Neuronal stem cell (in vitro differentiated cells): ENCODE data around the gene ITPA.
A peak's percentile ranks its signal among the peaks of the same experiment; 100 is the strongest.

ENCODE experiments used
- DNase-seq: peaks from one replicate; pipeline ENCODE4 v3.0.0-alpha.2; 2013; ENCODE audit warnings: low spot score
- H2AFZ ChIP-seq: one replicate; pipeline ENCODE4 v1.6.1; 2013; ENCODE audit warnings: mild to moderate bottlenecking, low read length, inconsistent platforms
- H2AK5ac ChIP-seq: 2 replicates; pipeline ENCODE4 v1.6.1; 2013; ENCODE audit warnings: low read depth, mild to moderate bottlenecking, inconsistent platforms, low read length, moderate library complexity, mixed read lengths
- H2BK120ac ChIP-seq: 2 replicates; pipeline ENCODE4 v1.6.1; 2013; ENCODE audit warnings: low read depth, mild to moderate bottlenecking, inconsistent platforms, low read length, moderate library complexity, mixed read lengths
- H2BK12ac ChIP-seq: one replicate; pipeline ENCODE4 v1.6.1; 2013; ENCODE audit warnings: low read length, inconsistent platforms
- H2BK15ac ChIP-seq: 2 replicates; pipeline ENCODE4 v1.6.1; 2013; ENCODE audit warnings: mild to moderate bottlenecking, low read length, inconsistent platforms, mixed read lengths
- H2BK5ac ChIP-seq: one replicate; pipeline ENCODE4 v1.6.1; 2013; ENCODE audit warnings: inconsistent platforms, mild to moderate bottlenecking, low read length, moderate library complexity
- H3K14ac ChIP-seq: one replicate; pipeline ENCODE4 v1.6.1; 2013; ENCODE audit warnings: low read length, inconsistent platforms
- H3K18ac ChIP-seq: 2 replicates; pipeline ENCODE4 v1.6.1; 2013; ENCODE audit warnings: low read length, inconsistent platforms
- H3K23ac ChIP-seq: 2 replicates; pipeline ENCODE4 v1.6.1; 2013; ENCODE audit warnings: low read depth, mild to moderate bottlenecking, mixed read lengths, low read length, inconsistent platforms; ENCODE audit not compliant: poor library complexity
- H3K27ac ChIP-seq: replicated peaks from 3 replicates; pipeline ENCODE4 v1.5.1; 2013; ENCODE audit warnings: low read length, inconsistent platforms
- H3K27me3 ChIP-seq, 3 experiments: 2 replicates each; pipeline ENCODE4 v1.6.1; 2013; ENCODE audit warnings: low read length in 3 of 3, mild to moderate bottlenecking in 2 of 3, inconsistent platforms in 1 of 3, low read depth in 1 of 3, mixed read lengths in 1 of 3, moderate library complexity in 1 of 3; ENCODE audit not compliant: control insufficient read depth in 3 of 3, insufficient read depth in 3 of 3
- H3K36me3 ChIP-seq, 2 donors: replicated peaks in 1 of 2; 2 replicates each; pipeline ENCODE4 v1.6.1; 2013; ENCODE audit warnings: low read length in 2 of 2; ENCODE audit not compliant: control insufficient read depth in 2 of 2, insufficient read depth in 2 of 2
- H3K4ac ChIP-seq: 2 replicates; pipeline ENCODE4 v1.6.1; 2013; ENCODE audit warnings: inconsistent platforms, mild to moderate bottlenecking, low read length, moderate library complexity
- H3K4me1 ChIP-seq, 2 donors: 1 replicate in 1 of 2; 2 replicates in 1 of 2; pipeline ENCODE4 v1.6.1; 2013; ENCODE audit warnings: low read length in 2 of 2, low read depth in 1 of 2; ENCODE audit not compliant: control insufficient read depth in 2 of 2, insufficient read depth in 1 of 2
- H3K4me2 ChIP-seq: one replicate; pipeline ENCODE4 v1.6.1; 2013; ENCODE audit warnings: mild to moderate bottlenecking, low read length, inconsistent platforms; ENCODE audit not compliant: insufficient read depth, poor library complexity, severe bottlenecking
- H3K4me3 ChIP-seq, 2 donors: 2 replicates each; pipeline ENCODE4 v1.5.1; 2013; ENCODE audit warnings: low read length in 2 of 2, mild to moderate bottlenecking in 2 of 2, inconsistent platforms in 1 of 2, moderate library complexity in 1 of 2
- H3K79me1 ChIP-seq: one replicate; pipeline ENCODE4 v1.6.1; 2013; ENCODE audit warnings: low read depth, mild to moderate bottlenecking, inconsistent platforms, low read length, moderate library complexity
- H3K9ac ChIP-seq: one replicate; pipeline ENCODE4 v1.6.1; 2013; ENCODE audit warnings: mild to moderate bottlenecking, low read depth, low read length, inconsistent platforms; ENCODE audit not compliant: poor library complexity
- H3K9me3 ChIP-seq, 2 donors: replicated peaks in 1 of 2; 2 replicates each; pipeline versions ENCODE3 to v1.6.1; 2013; ENCODE audit warnings: low read length in 2 of 2, mild to moderate bottlenecking in 2 of 2, inconsistent platforms in 1 of 2, low read depth in 1 of 2, mixed read lengths in 1 of 2, moderate library complexity in 1 of 2; ENCODE audit not compliant: control insufficient read depth in 2 of 2, insufficient read depth in 1 of 2
- H4K8ac ChIP-seq: one replicate; pipeline ENCODE4 v1.6.1; 2013; ENCODE audit warnings: low read depth, mild to moderate bottlenecking, inconsistent platforms, low read length, moderate library complexity
- H4K91ac ChIP-seq: one replicate; pipeline ENCODE4 v1.6.1; 2013; ENCODE audit warnings: low read length, low read depth, mild to moderate bottlenecking, inconsistent platforms; ENCODE audit not compliant: poor library complexity
- WGBS, 2 donors: extraction: QIAGEN DNeasy Blood & Tissue Kit; methylation state at CpG; one replicate each; pipeline ENCODE4 v1.1.7; 2013; ENCODE audit warnings: missing lambda C conversion rate in 2 of 2, mixed read lengths in 1 of 2; ENCODE audit not compliant: insufficient read length in 2 of 2, insufficient replicate concordance in 1 of 2; ENCODE audit errors: extremely low coverage in 2 of 2; 5-methylcytosine and 5-hydroxymethylcytosine counted together

Gene ITPA

DNA sequence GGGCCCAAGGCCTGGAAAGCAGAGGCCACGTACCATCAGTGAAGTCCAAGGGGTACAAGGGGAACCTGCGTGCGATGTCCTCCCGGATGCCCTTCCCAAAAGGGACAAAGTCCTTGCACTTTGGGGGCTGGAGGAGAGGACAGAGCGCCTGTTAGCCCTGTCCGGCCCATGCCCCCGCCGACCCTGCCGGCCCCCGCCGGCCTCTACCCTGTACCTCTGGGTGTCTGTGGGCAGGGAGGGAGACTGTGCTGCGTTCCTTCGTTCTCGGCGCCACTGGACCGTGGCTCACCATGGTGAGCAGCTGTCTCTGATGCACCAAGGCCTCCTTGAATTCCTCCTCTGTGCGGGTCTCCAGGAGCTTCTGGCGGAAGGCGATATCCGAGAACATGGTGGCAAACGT lies 21.8 kb downstream of the ITPA start:
- Histone ChIP-seq H3K14ac (no peak overlapping the region), H2BK12ac (no peak overlapping the region), H3K4ac (no peak overlapping the region), H2AFZ (no peak overlapping the region), H2BK5ac (no peak overlapping the region), H4K8ac (no peak overlapping the region), H3K4me2 (no peak overlapping the region), H2BK120ac (no peak overlapping the region), H4K91ac (no peak overlapping the region), H3K79me1 (peaks cover 5% of the 10 kb centered on the region), H3K4me1 (peaks cover 0 to 5% of the 10 kb centered on the region in 2 donors), H3K27ac (no peak overlapping the region), H3K9ac (no peak overlapping the region), H3K23ac (no peak overlapping the region), H3K4me3 (peak overlapping the region in 1 of 2 donors; percentile 25), H3K9me3 (no peaks in the 10 kb centered on the region), H3K36me3 (peaks cover 0 to 3% of the 10 kb centered on the region in 2 donors), H2AK5ac (no peak overlapping the region), H2BK15ac (no peak overlapping the region), H3K27me3 (peaks cover 0 to 7% (median 0%) of the 10 kb centered on the region in 3 experiments), H3K18ac (no peak overlapping the region)
- WGBS, 2 donors = no CpG with 5 or more reads among the region's 21 CpGs
- no peak for DNase-seq

DNA sequence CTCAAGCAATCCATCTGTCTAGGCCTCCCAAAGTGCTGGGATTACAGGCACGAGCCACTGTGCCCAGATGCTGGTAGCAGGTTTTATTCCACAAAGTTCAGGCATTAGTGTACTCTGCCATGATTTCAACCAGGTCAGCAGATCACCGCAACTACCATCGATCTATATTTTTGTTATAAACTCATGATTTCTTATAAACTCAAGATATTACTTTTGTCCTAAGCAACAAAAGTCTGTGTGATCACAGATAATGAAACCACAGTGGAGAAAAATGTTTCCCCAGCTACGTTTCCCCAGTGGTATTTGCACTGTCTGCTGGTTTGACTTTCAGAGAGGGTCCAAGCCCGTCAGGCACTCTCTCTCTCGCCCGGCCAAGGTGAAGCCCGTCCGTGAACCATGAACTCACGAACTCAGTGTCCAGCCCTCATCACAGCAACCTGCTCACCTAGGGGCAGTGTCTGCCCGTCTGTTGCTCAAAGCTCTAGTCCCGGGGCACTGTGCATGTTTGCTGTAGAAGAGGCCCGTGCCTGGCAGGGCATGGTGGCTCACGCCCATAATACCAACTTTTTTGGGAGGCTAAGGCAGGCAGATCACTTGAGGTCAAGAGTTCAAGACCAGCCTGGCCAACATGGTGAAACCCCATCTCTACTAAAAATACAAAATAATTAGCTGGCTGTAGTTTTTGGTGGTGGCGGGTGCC lies 22.7 kb downstream of the ITPA start:
- Histone ChIP-seq H3K4ac (no peak overlapping the region), H3K18ac (no peak overlapping the region), H3K9me3 (peaks cover 2 to 4% of the 10 kb centered on the region in 2 donors), H2AK5ac (no peak overlapping the region), H3K27ac (no peak overlapping the region), H3K79me1 (peaks cover 5% of the 10 kb centered on the region), H3K23ac (no peak overlapping the region), H2BK12ac (no peak overlapping the region), H4K8ac (peak overlapping the region; percentile 86), H2AFZ (no peak overlapping the region), H2BK15ac (no peak overlapping the region), H4K91ac (no peak overlapping the region), H3K27me3 (peaks cover 0 to 17% (median 5%) of the 10 kb centered on the region in 3 experiments), H3K14ac (peak overlapping the region; percentile 14), H3K36me3 (peaks cover 0 to 2% of the 10 kb centered on the region in 2 donors), H2BK5ac (no peak overlapping the region), H2BK120ac (no peak overlapping the region), H3K9ac (no peak overlapping the region), H3K4me2 (no peak overlapping the region), H3K4me3 (no peak overlapping the region), H3K4me1 (peaks cover 0 to 5% of the 10 kb centered on the region in 2 donors)
- no CpG with 5 or more reads among the region's 15 CpGs for WGBS, 2 donors
- no peak for DNase-seq

DNA sequence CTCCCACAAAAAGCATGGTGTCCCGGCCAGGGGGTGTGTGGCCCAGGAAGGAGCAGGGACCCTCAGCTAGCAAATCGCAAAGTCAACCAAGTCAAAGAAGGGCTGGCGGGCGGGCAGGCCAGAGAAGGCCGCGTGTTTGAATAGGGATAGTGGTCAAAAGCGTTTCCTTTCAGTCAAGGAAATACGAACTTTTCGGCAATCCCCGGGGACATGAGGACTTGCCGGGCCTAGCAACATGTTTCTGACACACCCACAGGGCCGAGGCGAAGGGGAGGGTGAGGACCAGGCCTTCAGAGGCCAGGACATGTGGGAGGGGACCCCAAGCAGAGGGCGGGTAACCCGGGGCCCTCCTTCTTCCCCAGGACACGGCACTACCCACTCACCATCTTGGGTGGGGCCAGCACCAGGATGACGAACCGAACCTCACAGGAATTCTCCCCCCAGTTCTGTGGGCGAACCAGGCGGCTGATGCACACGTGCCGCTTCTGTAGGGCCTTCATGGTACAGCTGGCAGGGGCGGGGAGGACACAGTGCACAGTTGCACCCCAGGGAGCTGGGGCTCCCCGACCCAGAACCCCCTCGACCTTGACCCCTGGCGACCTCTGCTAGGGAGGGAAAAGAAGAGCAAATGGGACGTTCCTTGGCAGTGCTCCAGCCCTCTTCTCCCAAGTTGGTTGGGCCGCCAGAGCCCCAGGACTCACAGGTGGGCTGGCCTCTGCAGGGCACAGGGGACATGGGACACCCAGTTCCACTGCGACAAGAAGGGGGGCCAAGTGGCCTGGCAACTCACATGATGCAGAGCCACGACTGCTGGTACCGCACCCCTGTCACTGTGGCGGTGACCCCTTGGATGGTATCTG lies 24.1 kb downstream of the ITPA start:
- no peak overlapping the region for H3K14ac ChIP-seq
- H2AK5ac ChIP-seq = peak overlapping the region; percentile 43
- H2BK120ac ChIP-seq = no peak overlapping the region
- peaks cover 12% of the 10 kb centered on the region for H3K79me1 ChIP-seq
- no peak overlapping the region for H2BK5ac ChIP-seq
- no peak overlapping the region for H4K91ac ChIP-seq
- H3K18ac ChIP-seq = no peak overlapping the region
- H4K8ac ChIP-seq = no peak overlapping the region
- no CpG with 5 or more reads among the region's 32 CpGs for WGBS, 2 donors
- peaks cover 4 to 13% of the 10 kb centered on the region in 2 donors for H3K9me3 ChIP-seq
- H2BK15ac ChIP-seq = no peak overlapping the region
- no peak overlapping the region for H3K27ac ChIP-seq
- no peak for DNase-seq
- H3K27me3 ChIP-seq = peaks cover 6 to 30% (median 18%) of the 10 kb centered on the region in 3 experiments
- no peak overlapping the region for H3K4me3 ChIP-seq
- peak overlapping the region; percentile 65 for H3K23ac ChIP-seq
- no peak overlapping the region for H3K4me2 ChIP-seq
- no peak overlapping the region for H2AFZ ChIP-seq
- H3K9ac ChIP-seq = peak overlapping the region; percentile 12
- no peak overlapping the region for H3K4ac ChIP-seq
- H3K4me1 ChIP-seq = peaks cover 3 to 5% of the 10 kb centered on the region in 2 donors
- H2BK12ac ChIP-seq = no peak overlapping the region
- no peaks in the 10 kb centered on the region for H3K36me3 ChIP-seq

DNA sequence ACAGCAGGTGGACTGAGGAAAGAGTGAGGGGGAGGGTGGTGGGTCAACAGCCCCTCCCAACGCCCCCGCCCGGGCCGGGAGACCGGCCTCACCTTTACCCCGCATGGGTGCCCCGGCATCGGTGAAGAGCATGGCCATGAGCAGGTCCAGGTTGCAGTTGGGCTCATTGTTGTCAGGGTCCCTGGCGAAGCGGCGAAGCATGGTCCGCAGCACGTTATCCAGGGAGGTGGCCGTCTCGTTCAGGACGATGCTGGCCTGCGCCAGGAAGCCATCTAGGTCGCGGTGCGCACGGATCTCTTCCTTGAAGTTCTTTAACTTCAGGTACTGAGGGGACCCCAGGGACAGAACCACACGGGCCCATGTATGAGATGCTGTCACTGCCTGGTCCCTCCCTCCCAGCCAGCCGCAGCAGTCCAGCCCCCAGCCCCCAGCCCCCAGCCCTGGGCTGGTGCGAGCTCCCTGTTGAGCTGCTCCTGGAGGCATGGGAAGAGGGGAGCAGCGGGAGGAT lies 24.7 kb downstream of the ITPA start:
- H3K27ac ChIP-seq = no peak overlapping the region
- peak overlapping the region; percentile 65 for H3K23ac ChIP-seq
- no peak overlapping the region for H3K4me3 ChIP-seq
- no peak overlapping the region for H4K8ac ChIP-seq
- H3K36me3 ChIP-seq = no peaks in the 10 kb centered on the region
- peaks cover 11% of the 10 kb centered on the region for H3K79me1 ChIP-seq
- H3K9me3 ChIP-seq = peaks cover 4 to 13% of the 10 kb centered on the region in 2 donors
- no peak overlapping the region for H3K4me2 ChIP-seq
- no peak overlapping the region for H2AFZ ChIP-seq
- no peak overlapping the region for H4K91ac ChIP-seq
- H3K9ac ChIP-seq = peak overlapping the region; percentile 12
- H3K4ac ChIP-seq = no peak overlapping the region
- no peak overlapping the region for H3K14ac ChIP-seq
- H2BK120ac ChIP-seq = no peak overlapping the region
- peaks cover 3 to 5% of the 10 kb centered on the region in 2 donors for H3K4me1 ChIP-seq
- H2BK12ac ChIP-seq = no peak overlapping the region
- DNase-seq = no peak
- peak overlapping the region; percentile 53 for H2BK5ac ChIP-seq
- H2AK5ac ChIP-seq = peak overlapping the region; percentile 37
- no CpG with 5 or more reads among the region's 25 CpGs for WGBS, 2 donors
- H3K27me3 ChIP-seq = peaks cover 13 to 37% (median 25%) of the 10 kb centered on the region in 3 experiments
- H2BK15ac ChIP-seq = no peak overlapping the region
- H3K18ac ChIP-seq = no peak overlapping the region
